Fibroblast of the aortic adventitia (primary cell): ENCODE measurements around the gene EIF4E1B. TPM values are rescaled to one million over a fixed set of nuclear protein-coding genes. Genes with fewer than 3 reads are reported as not detected.

Experiments used
- DNase-seq: peaks from one replicate; pipeline ENCODE4 v3.0.0-alpha.2; 2010; ENCODE audit warnings: low read depth
- H3K4me3 ChIP-seq: 2 replicates; pipeline ENCODE4 v1.5.1; 2011; ENCODE audit warnings: low read depth, mild to moderate bottlenecking, control low read depth, low read length, moderate library complexity
- CTCF ChIP-seq: IDR thresholded peaks from 2 replicates; pipeline ENCODE4 v1.5.1; 2011; ENCODE audit warnings: mild to moderate bottlenecking, low read length, control low read depth, inconsistent platforms; ENCODE audit not compliant: insufficient read depth
- total RNA-seq: library from RNA; depleted of rRNA; stranded (reverse); fragments of >200 nt; gene quantifications from 2 replicates; pipeline ENCODE4 v1.2.3, GENCODE V29; 2012; ENCODE audit warnings: low replicate concordance

EIF4E1B gene
- total RNA-seq, 1 donor: not detected

GRCh38 chr5:176606875-176607274 lies 23.6 kb upstream of the EIF4E1B start:
- no peak overlapping the region for H3K4me3 ChIP-seq
- no peak for DNase-seq
- TF ChIP-seq CTCF: no peak

DNA sequence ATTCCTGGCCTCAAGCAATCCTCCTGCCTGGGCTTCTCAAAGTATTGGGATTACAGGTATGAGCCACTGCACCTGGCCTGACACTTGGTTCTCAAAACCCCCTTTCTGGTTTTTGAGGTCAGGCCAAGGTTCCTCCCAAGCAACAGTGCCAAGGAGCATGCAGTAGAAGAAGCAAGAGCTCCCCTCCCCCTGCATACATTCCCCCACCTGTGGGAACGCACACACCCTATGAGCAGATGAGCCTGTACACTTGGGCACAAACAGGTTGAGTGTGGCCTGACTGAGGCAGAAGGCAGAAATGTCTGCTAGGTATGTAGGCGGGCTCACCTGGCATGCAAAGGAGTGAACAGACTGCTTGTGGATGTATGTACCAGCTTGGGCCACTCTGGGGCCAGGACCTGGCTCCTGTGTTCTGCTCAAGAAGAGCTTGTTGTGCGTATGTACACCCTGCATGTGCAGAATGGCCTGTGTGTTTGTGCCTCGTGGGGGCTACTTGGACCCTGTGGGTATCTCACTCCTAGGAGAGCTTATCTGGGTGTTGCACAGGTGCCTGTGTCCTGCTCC lies 22.3 kb upstream of the EIF4E1B start:
- no peak for DNase-seq
- no peak for TF ChIP-seq CTCF
- no peak overlapping the region for H3K4me3 ChIP-seq

GRCh38 chr5:176608937-176609723 lies 21.3 kb upstream of the EIF4E1B start:
- peak overlapping the region; percentile 69 for H3K4me3 ChIP-seq
- TF ChIP-seq CTCF: no peak
- no peak for DNase-seq

DNA sequence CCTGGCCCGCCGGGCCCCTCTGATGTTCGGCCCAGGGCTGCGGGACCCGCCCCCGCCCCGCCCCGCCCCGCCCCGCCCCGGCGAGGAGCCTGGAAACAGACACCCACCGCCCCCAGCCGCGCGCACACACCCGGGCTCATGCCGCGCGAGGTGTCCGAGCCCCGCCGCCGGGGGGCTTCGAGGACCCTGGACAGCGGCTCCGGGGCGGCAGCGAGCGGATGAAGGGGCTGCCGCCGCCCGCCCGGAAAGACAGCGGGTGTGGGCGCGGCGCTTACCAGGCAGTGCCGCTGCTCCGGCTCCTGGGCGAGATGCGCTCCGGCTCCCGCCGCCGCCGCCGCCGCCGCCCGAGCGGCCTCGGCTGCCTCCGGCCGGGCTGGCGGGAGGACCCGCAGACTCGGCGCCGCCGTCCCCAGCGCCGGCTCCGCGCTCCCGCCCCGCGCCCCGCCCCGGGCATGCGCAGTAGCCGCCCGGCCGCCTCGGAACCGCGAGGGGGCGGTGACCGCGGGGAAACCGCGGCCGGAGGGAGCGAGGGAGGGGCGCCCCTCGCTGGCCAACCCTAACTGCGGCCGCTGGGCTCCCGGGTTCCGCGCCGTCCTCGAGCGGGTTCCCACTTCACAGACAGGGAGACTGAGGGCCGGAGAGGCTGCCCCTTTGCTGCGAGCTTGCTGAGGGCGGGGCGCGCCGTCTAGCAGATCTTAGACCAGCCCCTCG lies 20.6 kb upstream of the EIF4E1B start, which contains the start of gene GPRIN1:
GPRIN1 (minus strand) TSS at position 433 of the 711 bp plus-strand sequence. CDS start 10,322 bp downstream, outside the sequence.
- peak within 1 kb of the TSS; percentile 69 for H3K4me3 ChIP-seq
- DNase-seq: peak; percentile 34
- peak; percentile 16 for TF ChIP-seq CTCF

DNA sequence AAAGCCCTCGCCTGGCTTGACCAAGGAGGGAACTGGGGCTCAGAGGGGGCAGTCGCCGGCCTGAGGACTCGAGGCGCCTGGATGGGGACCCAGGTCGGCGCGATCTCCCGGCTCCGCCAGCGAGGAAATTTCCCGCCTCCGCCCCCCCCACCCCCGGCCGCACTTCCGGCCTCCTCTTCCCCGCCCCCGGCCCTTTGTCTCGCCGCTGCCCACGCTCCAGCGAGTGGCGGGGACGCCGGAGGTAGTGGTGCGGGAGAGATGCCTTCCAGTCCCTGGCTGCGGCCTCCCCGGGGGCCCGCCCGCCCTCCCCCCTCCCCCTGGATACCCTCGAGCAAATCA lies 20.1 kb upstream of the EIF4E1B start:
- H3K4me3 ChIP-seq: peak overlapping the region; percentile 69
- TF ChIP-seq CTCF: no peak
- DNase-seq: no peak

GRCh38 chr5:176611435-176611834 lies 19.0 kb upstream of the EIF4E1B start:
- TF ChIP-seq CTCF: no peak
- H3K4me3 ChIP-seq: no peak overlapping the region
- peak; percentile 91 for DNase-seq
